GM12892 (cell line): ENCODE data around the gene LBR.

Experiments used
- DNase-seq: peaks from one replicate; pipeline ENCODE4 v3.0.0; 2011; ENCODE audit not compliant: insufficient read length
- FAIRE-seq: peaks from 2 replicates; lab custom pipeline; 2011; peaks lifted over from hg19 to GRCh38; lab: Jason Lieb, UNC
- POLR2A ChIP-seq: IDR thresholded peaks from 2 replicates; pipeline ENCODE4 v1.6.1; 2011; ENCODE audit warnings: low read depth, low read length, control low read depth
- POLR2AphosphoS5 ChIP-seq: IDR thresholded peaks from 2 replicates; pipeline ENCODE4 v1.6.1; 2011; ENCODE audit warnings: low read depth, low read length, control low read depth
- TAF1 ChIP-seq: IDR thresholded peaks from 2 replicates; pipeline ENCODE4 v1.6.1; 2011; ENCODE audit warnings: low read depth, mild to moderate bottlenecking, control low read depth, low read length, borderline replicate concordance

The LBR gene

GRCh38 chr1:225423518-225423855 lies 4.4 kb downstream of the LBR start:
- FAIRE-seq: no peak
- TF ChIP-seq POLR2A (no peak), POLR2AphosphoS5 (no peak), TAF1 (no peak)
- no peak for DNase-seq

GRCh38 chr1:225422795-225423517 lies 4.9 kb downstream of the LBR start:
- no peak for FAIRE-seq

GRCh38 chr1:225422031-225422605 lies 5.7 kb downstream of the LBR start:
- TF ChIP-seq TAF1 (no peak), POLR2A (no peak), POLR2AphosphoS5 (no peak)
- DNase-seq: no peak
- no peak for FAIRE-seq

More at GRCh38 chr1:225422795-225423517, 4.9 kb downstream of the LBR start:
- DNase-seq: no peak
- TF ChIP-seq POLR2A (no peak), POLR2AphosphoS5 (no peak), TAF1 (no peak)

- DNase-seq (no peak), FAIRE-seq (no peak)
- no peak for TF ChIP-seq POLR2AphosphoS5
- TF ChIP-seq POLR2A: no peak
- TF ChIP-seq TAF1: no peak
These were observed 9.2 kb downstream of the LBR start for GRCh38 chr1:225418598-225418997.

- no peak for TF ChIP-seq POLR2AphosphoS5
- no peak for TF ChIP-seq POLR2A
- no peak for TF ChIP-seq TAF1
- no peak for FAIRE-seq
- DNase-seq: no peak
These were observed 9.8 kb downstream of the LBR start for GRCh38 chr1:225418059-225418458.

- DNase-seq (no peak), FAIRE-seq (no peak)
- TF ChIP-seq TAF1 (no peak), POLR2AphosphoS5 (no peak), POLR2A (no peak)
These were observed 11.7 kb downstream of the LBR start for GRCh38 chr1:225415967-225416745.

GRCh38 chr1:225415307-225415706 lies 12.5 kb downstream of the LBR start:
- DNase-seq: no peak
- TF ChIP-seq POLR2A: no peak
- no peak for TF ChIP-seq TAF1
- TF ChIP-seq POLR2AphosphoS5: no peak
- FAIRE-seq: no peak

- TF ChIP-seq POLR2A (no peak), TAF1 (no peak), POLR2AphosphoS5 (no peak)
- no peak for DNase-seq
- FAIRE-seq: no peak
These were observed 14.0 kb downstream of the LBR start for GRCh38 chr1:225413708-225414375.

GRCh38 chr1:225412803-225413351 lies 15.0 kb downstream of the LBR start:
- FAIRE-seq (no peak), DNase-seq (no peak)
- TF ChIP-seq POLR2A (no peak), POLR2AphosphoS5 (no peak), TAF1 (no peak)

- FAIRE-seq (no peak), DNase-seq (no peak)
These were observed 15.5 kb downstream of the LBR start for GRCh38 chr1:225412321-225412720.

GRCh38 chr1:225410036-225410435 lies 17.8 kb downstream of the LBR start:
- no peak for FAIRE-seq
- no peak for TF ChIP-seq TAF1
- no peak for TF ChIP-seq POLR2AphosphoS5
- no peak for TF ChIP-seq POLR2A
- no peak for DNase-seq

More at GRCh38 chr1:225412321-225412720, 15.5 kb downstream of the LBR start:
- TF ChIP-seq TAF1 (no peak), POLR2A (no peak), POLR2AphosphoS5 (no peak)
